Measurements from ENCODE around the gene MTSS2. TPM values are rescaled to one million over a fixed set of nuclear protein-coding genes. Genes with fewer than 3 reads are reported as not detected.

MTSS2 gene
- total RNA-seq, 2 donors from 2014 or later, result 5.5 to 8.5 TPM

DNA sequence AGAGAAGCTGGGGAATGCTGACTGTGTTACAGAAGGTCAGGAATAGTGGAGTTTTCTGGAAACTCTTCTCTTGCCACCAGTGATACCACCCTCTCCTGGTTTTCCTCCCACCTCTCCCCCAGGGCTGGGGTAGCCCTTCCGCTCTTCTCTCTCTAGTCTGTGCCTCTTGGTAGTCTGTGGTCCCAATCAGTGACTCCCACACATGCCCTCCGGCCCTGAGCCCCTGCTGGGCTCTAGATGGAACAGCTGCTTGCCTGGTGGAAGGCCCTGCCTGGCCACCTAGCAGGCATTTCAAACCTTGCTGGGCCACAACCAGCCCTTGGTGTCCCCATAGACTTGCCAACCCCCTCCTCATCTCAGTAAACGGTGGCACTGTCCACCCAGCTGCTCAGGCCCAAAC, 15.2 kb upstream of the MTSS2 start:
- Mint-ChIP-seq H3K9me3 (no peaks in the 10 kb centered on the region), H3K27ac (no peak overlapping the region), H3K4me1 (ENCODE audit: low read depth) (peaks cover 15% of the 10 kb centered on the region), H3K27me3 (ENCODE audit: low read depth) (no peaks in the 10 kb centered on the region), H3K4me3 (no peak overlapping the region), H3K36me3 (ENCODE audit: insufficient read depth in 2 of 2) (no peaks in the 10 kb centered on the region)
- no peak for DNase-seq
- no peak for ATAC-seq (replicated peaks in 1 of 2)

DNA sequence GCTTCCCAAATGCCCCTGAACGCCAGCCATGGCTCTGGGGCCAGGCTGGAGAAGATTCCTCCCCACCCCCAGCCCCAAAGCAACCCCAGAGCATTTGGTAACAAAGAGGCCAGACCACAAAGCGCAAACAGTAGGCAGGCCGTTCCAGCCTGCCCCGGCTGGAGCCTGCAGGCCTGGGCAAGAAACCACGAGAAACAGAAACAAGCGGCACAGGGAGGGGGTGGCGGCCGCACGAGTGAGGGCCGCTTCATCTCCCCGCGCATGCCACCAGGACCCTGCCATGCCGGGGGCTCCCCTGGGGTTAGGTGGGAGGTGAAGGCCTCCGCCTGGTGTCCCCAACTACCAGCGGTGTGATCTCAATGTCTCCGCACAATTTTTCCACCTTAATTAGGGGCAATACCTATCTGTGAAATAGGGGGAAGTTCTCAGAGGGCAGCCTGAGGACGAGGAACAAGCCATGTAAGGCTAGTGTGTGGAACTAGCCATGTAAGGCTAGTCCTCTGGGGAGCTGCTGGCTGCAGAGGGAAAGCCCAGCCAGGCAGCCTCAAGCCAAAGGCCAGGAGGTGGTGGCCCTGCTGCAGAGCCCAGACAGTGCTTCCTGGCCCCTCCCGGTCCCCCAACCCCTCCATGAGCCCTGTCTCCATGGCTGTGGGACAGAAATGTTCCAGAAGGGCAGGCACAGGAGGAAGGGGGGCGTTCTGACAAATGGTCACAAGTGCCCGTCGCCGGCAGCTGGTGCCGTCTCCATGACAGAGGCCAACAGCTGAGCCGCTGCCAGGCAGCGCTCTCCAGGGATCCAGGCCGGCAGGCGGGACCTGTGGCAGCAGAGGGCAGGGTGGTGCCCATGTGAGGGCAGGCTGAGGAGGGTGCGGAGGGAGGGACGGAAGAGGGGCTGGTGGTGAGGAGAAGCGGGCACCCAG, 14.5 kb upstream of the MTSS2 start:
- Mint-ChIP-seq H3K4me3 (no peak overlapping the region), H3K9me3 (no peaks in the 10 kb centered on the region), H3K27ac (no peak overlapping the region), H3K27me3 (ENCODE audit: low read depth) (no peaks in the 10 kb centered on the region), H3K36me3 (ENCODE audit: insufficient read depth in 2 of 2) (no peaks in the 10 kb centered on the region), H3K4me1 (ENCODE audit: low read depth) (peaks cover 22% of the 10 kb centered on the region)
- ATAC-seq (replicated peaks in 1 of 2), result no peak
- no peak for DNase-seq

- peaks cover 22% of the 10 kb centered on the region for H3K4me1 Mint-ChIP-seq (ENCODE audit: low read depth)
- ATAC-seq (replicated peaks in 1 of 2) (no peak), DNase-seq (no peak)
- H3K9me3 Mint-ChIP-seq, result no peaks in the 10 kb centered on the region
- no peak overlapping the region for H3K27ac Mint-ChIP-seq
- H3K4me3 Mint-ChIP-seq, result no peak overlapping the region
- H3K27me3 Mint-ChIP-seq (ENCODE audit: low read depth), result no peaks in the 10 kb centered on the region
- H3K36me3 Mint-ChIP-seq (ENCODE audit: insufficient read depth in 2 of 2), result no peaks in the 10 kb centered on the region
Measured at GRCh38 chr16:70699696-70700095, 13.8 kb upstream of the MTSS2 start.

DNA sequence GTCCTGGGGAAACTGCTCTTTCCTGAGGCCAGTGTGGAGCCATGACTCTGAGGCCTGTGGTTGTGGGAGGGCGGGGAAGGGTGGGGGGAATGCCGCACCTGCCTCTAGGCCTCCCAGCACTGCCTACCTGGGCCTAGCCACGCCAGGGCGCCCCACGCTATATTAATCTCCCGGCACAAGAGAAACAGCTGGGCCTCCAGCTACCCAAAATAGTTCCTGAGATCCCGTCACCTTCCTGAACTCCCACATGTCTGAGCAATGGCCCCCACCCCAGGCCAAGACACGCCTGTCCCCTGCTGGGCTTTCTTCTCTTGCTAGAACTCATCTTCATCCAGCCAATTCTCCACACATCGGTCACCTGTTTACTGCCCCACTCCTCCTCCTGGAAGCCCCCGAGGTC, 13.0 kb upstream of the MTSS2 start:
- Mint-ChIP-seq H3K27me3 (ENCODE audit: low read depth) (no peaks in the 10 kb centered on the region), H3K27ac (no peak overlapping the region), H3K4me1 (ENCODE audit: low read depth) (peaks cover 22% of the 10 kb centered on the region), H3K36me3 (ENCODE audit: insufficient read depth in 2 of 2) (no peaks in the 10 kb centered on the region), H3K9me3 (no peaks in the 10 kb centered on the region), H3K4me3 (no peak overlapping the region)
- ATAC-seq (replicated peaks in 1 of 2) (no peak), DNase-seq (no peak)

DNA sequence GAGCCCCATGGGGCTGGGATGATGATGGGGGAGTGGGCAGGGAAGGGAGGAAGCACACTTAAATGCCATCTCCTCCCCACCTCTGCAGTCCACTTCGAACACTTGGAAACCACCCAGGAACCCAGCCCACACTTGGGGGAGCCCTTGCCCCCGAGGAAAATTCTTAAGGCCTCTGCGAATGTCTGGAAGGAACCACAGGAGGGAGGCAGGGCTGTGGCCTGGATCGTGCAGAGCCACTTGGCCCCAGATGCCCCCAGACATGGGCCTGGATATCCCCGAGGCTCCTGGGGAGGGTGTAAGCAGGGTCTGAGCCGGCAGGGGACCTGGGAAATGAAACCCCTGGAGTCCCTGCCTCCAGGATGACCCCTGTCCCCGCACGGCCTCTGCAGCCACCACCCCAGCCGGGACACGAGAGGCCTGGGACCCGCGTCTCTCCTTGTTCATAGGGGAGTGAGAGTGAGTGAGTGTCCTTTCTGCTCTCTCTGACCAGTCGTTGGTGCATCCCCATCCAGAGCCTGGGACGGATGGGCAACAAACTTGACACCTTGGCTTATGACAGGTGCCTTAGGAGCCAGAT, 11.8 kb upstream of the MTSS2 start:
- ATAC-seq (replicated peaks in 1 of 2) (no peak), DNase-seq (no peak)
- Mint-ChIP-seq H3K36me3 (ENCODE audit: insufficient read depth in 2 of 2) (no peaks in the 10 kb centered on the region), H3K4me3 (no peak overlapping the region), H3K4me1 (ENCODE audit: low read depth) (peaks cover 22% of the 10 kb centered on the region), H3K9me3 (no peaks in the 10 kb centered on the region), H3K27me3 (ENCODE audit: low read depth) (no peaks in the 10 kb centered on the region), H3K27ac (no peak overlapping the region)

DNA sequence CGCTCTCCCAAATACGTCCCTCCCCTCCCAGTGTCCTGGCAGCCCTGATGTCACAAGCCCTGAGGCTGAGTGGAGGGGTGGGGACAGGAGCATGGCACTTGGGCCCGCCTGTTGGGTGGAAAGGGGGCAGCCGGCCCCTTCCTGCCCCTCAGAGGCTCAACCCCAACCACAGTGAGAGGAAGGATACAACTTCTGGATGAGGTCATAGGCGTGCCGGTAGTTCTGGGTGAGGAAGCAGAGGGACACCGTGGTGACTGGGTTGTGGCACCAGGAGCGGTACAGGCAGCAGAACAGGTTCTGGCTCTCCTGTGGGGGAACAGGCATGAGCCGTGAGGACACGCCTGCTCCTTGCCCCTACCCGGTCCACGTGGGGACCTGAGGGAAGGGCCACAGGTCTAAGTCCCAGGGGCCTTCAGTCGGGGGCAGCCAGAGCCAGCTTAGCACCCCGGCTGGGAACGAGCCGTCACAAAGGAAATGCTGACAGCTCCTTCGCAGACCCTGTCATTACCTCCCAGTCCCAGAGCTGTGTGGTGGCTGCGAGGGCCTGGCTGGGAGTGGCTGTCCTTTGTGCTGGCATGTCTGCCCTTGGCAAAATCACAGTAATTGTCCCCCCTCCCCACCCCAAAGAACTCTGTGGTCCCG, 11.2 kb upstream of the MTSS2 start:
- Mint-ChIP-seq H3K4me3 (peak overlapping the region in 1 of 2 donors; percentile 47), H3K27ac (peak overlapping the region; percentile 75), H3K36me3 (ENCODE audit: insufficient read depth in 2 of 2) (no peaks in the 10 kb centered on the region), H3K9me3 (no peaks in the 10 kb centered on the region), H3K27me3 (ENCODE audit: low read depth) (no peaks in the 10 kb centered on the region), H3K4me1 (ENCODE audit: low read depth) (peaks cover 22% of the 10 kb centered on the region)
- peak; percentile 35 to 53 for DNase-seq
- ATAC-seq (replicated peaks in 1 of 2), result peak; percentile 78 to 81

DNA sequence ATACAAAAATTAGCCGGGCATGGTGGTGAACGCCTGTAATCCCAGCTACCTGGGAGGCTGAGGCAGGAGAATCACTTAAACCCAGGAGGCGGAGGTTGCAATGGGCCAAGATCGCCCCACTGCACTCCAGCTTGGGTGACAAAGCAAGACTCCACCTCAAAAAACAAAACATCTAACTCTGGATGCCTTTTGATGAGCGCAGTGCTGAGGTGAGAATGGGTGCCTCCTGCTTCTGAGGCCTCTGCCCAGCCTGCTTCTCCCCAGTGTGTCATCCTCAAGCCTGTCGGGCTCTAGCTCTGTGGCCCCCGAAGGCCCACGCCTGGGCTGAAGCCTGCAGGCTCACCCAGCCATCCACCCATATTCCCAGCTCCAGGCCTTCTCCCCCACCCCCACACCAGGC, 10.5 kb upstream of the MTSS2 start:
- Mint-ChIP-seq H3K27me3 (ENCODE audit: low read depth) (no peaks in the 10 kb centered on the region), H3K9me3 (no peaks in the 10 kb centered on the region), H3K4me1 (ENCODE audit: low read depth) (peaks cover 22% of the 10 kb centered on the region), H3K36me3 (ENCODE audit: insufficient read depth in 2 of 2) (no peaks in the 10 kb centered on the region), H3K27ac (no peak overlapping the region), H3K4me3 (peak overlapping the region in 1 of 2 donors; percentile 47)
- ATAC-seq (replicated peaks in 1 of 2) (no peak), DNase-seq (no peak)

DNA sequence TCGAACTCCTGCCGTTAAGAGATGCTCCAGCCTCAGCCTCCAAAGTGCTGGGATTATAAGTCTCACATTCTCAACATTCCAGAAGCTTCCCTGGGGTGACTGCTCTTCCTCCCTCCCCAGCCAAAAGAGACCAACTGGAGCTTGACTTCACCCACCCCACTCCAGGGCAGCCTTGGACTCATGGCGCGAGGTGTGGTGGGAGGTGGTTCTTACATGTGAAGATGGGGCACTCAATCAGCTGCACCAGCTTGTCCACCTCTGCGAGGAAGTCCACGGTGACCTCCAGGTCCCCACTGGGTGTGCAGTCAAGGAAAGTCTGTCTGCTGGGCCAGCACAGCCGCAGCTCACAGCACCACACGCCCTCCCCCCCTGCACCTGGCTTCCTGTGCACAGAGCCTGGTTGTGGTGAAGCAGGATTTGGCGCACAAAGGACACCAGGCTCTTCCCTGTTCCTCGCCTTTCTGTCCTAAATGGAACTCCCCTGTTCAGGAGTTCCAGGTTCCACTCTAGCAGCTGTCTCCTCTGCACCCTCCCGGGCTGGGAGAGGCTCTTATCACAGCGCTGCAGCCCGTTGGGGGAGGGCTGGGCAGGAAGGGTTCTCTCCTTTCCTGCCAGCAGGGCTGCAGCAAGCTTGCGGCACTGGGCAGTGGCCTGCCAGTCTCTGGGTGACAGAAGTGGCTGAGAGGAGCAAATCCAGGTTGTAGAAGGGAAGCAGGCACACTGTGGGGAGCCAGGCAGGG, 9.6 kb upstream of the MTSS2 start:
- no peaks in the 10 kb centered on the region for H3K9me3 Mint-ChIP-seq
- DNase-seq (no peak), ATAC-seq (replicated peaks in 1 of 2) (no peak)
- H3K27me3 Mint-ChIP-seq (ENCODE audit: low read depth), result no peaks in the 10 kb centered on the region
- H3K4me1 Mint-ChIP-seq (ENCODE audit: low read depth), result peaks cover 22% of the 10 kb centered on the region
- no peaks in the 10 kb centered on the region for H3K36me3 Mint-ChIP-seq (ENCODE audit: insufficient read depth in 2 of 2)
- no peak overlapping the region for H3K27ac Mint-ChIP-seq
- no peak overlapping the region for H3K4me3 Mint-ChIP-seq

- ATAC-seq (replicated peaks in 1 of 2) (no peak), DNase-seq (no peak)
- H3K27me3 Mint-ChIP-seq (ENCODE audit: low read depth), result no peaks in the 10 kb centered on the region
- H3K4me3 Mint-ChIP-seq, result no peak overlapping the region
- H3K9me3 Mint-ChIP-seq, result no peaks in the 10 kb centered on the region
- no peak overlapping the region for H3K27ac Mint-ChIP-seq
- H3K4me1 Mint-ChIP-seq (ENCODE audit: low read depth), result peaks cover 22% of the 10 kb centered on the region
- no peaks in the 10 kb centered on the region for H3K36me3 Mint-ChIP-seq (ENCODE audit: insufficient read depth in 2 of 2)
Measured at GRCh38 chr16:70694868-70695218, 9.0 kb upstream of the MTSS2 start.

- no peaks in the 10 kb centered on the region for H3K9me3 Mint-ChIP-seq
- H3K4me1 Mint-ChIP-seq (ENCODE audit: low read depth), result peaks cover 21% of the 10 kb centered on the region
- no peaks in the 10 kb centered on the region for H3K27me3 Mint-ChIP-seq (ENCODE audit: low read depth)
- DNase-seq (no peak), ATAC-seq (replicated peaks in 1 of 2) (no peak)
- H3K4me3 Mint-ChIP-seq, result no peak overlapping the region
- no peak overlapping the region for H3K27ac Mint-ChIP-seq
- no peaks in the 10 kb centered on the region for H3K36me3 Mint-ChIP-seq (ENCODE audit: insufficient read depth in 2 of 2)
Measured at GRCh38 chr16:70694088-70694867, 8.4 kb upstream of the MTSS2 start.

DNA sequence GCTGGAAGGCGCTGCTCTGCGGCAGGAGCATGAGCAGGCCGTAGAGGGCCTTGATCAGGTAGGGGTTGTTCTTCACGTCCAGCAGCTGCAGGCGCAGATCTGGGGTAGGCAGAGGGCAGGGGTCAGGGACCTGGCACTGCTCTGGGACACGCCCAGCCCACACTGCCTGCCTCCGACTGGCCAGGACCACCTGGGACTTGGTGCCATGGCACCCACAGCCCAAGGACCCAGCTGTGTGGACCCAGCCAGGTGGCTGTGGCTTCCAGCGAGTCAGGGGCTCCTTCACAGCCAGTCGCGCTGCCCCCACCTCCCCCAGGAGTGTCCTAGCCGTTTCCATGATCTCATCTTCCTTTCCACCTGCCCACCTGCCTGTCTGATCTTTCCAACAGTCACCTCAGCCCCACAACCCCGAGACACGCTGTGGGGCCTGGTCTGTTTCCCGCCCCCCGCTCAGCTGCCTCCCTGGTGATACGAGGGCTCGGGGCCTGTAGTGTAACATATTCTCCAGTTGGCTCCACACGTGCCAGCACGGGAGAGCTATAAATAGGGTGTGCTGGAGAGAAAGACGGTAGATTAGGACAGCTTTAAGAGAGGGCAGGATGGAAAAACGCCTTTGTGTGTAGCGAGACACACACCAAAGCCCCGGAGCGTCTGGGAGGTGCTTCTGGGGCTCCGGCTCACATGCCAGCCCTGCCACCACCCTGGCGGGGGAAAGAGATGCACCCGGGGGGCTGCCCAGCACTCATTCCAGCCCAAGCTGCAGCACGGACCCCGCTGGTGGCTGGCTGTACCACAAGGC, 7.2 kb upstream of the MTSS2 start:
- Mint-ChIP-seq H3K4me1 (ENCODE audit: low read depth) (peaks cover 18% of the 10 kb centered on the region), H3K27ac (no peak overlapping the region), H3K27me3 (ENCODE audit: low read depth) (no peaks in the 10 kb centered on the region), H3K4me3 (no peak overlapping the region), H3K36me3 (ENCODE audit: insufficient read depth in 2 of 2) (no peaks in the 10 kb centered on the region), H3K9me3 (no peaks in the 10 kb centered on the region)
- ATAC-seq (replicated peaks in 1 of 2) (no peak), DNase-seq (no peak)

All from activated T-cell treated with anti-CD3 and anti-CD28 coated beads, Interleukin-2, amount 50 U/mL, for 72 hours (primary cell).